GDM1 (cell line): Measurements from ENCODE around the gene MRPL10.

ENCODE experiments used
- DNase-seq: peaks from one replicate; lab custom pipeline; 2025; lab: John Stamatoyannopoulos, UW

MRPL10 gene

DNA sequence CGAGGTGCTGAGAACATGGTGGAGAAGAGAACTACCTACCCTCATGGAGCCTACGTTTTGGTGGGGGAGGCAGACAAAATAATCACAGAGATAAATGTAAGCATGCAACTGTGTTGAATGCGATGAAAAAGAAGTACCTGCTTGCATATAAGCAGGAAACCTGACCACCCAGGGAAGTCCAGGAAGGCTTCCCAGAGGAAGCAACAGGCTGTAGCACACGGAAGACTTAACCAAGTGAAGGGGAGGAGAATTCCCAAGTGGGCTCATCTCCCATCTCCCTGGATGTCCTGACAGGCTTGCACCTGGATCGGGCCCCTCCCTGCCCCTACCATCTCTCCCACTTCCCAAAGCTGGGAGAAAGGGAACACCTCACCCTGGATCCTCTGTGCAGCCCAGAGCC is 7.7 kb upstream of the MRPL10 start:
- DNase-seq = no peak

DNA sequence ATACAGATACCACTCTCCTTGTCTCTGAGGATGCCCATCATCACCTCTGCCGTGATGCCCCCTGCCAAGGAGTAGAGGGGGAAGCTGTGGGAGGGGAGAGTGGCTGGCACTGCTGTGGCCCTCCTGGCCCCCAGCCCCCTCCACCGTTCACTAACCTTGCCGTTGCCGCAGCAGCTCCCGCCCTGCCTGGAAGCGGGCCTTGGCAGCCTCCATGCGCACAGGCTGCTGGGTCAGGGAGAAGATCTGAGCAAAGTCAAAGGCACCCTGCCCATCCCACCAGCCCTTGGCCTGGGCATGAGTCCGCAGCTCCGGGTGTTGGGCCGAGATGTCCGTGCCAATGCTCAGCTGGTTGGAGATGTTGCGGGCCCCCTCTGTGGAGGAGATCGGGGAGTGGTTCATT is 7.3 kb upstream of the MRPL10 start:
- no peak for DNase-seq

DNA sequence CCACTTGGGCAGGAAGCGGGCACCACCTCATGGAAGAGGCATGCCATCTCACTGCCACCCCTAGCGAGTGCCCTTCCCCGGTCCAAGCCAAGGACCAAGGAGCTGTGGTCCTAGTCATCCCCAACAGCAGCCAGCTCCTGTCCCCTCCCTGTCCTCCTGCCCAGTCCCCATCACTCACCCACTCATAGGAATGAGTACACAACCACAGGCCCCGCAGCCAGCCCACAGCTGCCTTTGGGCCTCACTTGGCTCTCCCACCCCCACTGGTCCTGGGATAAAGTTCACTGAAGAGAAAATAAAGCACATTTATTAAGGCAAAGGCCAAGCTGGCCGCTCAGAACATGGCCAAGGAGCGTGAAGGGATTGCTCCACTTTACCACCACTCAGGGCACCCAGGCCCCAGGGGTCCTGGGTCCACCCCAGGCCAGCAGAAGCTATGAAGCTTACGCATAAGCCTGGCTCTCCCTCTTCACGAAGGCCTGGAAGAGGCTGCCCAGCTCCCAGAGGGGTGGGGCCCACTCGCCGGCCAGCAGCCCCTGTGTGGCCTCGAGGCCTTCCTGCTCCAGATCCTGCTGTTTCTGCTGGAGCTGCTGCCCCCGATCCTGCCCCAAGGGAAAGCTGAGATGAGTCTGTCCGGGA is 6.2 kb upstream of the MRPL10 start:
- DNase-seq = no peak

DNA sequence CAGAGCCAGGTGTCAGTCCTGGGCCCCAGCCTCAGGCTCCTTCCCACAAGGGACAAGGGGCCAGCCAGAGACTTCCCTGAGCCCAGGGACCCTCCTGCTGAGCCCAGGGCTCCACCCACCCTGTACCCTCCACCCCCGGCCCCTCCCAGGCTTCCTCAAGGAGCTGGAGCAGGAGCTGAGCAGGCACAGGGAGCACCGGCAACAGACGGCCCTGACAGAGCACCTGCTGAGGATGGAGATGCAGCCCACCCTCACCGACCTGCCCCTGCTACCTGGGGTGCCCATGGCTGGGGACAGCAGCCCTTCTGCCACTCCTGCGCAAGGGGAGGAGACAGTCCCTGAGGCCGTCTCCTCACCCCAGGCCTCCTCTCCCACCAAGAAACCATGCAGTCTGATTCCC is 5.3 kb upstream of the MRPL10 start:
- no peak for DNase-seq

DNA sequence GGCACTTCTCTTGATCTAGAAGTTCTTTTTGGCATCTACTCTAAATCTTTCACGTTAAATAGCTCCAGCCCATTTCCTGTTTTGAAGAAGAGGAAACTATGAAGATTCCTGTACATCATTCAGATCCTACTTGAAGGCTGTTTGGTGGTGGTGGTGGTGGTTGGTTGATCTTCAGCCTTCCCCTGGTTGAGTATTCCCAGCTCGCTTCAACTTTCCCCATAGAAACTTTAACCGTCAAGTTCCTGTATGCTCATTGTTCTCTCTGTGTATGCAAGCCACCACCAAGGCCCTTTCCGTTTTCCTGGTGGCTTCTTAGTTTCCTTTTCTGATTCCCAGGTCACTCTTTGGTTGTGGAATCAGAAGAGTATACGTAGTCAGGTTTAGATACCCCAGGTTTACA is 3.4 kb upstream of the MRPL10 start:
- no peak for DNase-seq

DNA sequence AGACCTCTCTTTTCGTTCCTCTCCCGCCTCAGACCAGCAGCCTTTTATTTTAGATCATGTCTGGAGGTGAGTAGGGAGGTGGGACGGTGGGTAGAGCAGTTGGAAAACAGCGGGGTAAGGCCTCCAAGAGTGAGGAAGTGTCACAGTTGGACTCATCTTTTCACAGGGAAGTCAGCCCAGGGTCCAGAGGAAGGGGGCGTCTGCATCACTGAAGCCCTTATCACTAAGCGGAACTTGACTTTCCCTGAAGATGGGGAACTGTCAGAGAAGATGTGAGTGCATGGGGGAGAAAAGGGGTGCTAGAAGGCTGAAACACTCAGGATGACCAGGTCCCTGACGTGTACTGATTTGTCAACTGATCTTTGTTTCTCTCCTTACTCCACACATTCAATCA is 590 bp upstream of the MRPL10 start:
- DNase-seq = no peak

DNA sequence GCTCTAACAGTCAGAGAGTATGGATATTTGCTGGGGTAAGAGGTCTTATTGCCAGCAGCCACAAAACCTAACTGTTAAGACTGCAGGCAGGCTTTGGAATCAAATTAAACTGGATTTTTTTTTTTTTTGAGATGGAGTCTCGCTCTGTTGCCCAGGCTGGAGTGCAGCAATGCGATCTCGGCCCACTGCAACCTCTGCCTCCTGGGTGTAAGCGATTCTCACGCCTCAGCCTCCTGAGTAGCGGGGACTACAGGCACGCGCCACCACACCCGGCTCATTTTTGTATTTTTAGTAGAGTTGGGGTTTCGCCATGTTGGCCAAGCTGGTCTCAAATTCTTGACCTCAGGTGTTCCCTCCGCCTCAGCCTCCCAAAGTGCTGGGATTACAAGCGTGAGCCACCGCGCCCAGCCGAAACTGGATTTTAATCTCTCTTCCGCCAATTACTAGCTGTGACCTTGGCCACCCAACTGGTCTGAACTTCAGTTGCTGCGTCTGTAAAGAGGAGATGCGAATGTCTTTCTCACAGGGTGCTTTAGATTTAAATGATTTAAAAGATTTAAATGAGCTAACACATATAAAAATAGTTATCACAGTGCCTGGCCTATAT is 842 bp downstream of the MRPL10 start:
- no peak for DNase-seq

DNA sequence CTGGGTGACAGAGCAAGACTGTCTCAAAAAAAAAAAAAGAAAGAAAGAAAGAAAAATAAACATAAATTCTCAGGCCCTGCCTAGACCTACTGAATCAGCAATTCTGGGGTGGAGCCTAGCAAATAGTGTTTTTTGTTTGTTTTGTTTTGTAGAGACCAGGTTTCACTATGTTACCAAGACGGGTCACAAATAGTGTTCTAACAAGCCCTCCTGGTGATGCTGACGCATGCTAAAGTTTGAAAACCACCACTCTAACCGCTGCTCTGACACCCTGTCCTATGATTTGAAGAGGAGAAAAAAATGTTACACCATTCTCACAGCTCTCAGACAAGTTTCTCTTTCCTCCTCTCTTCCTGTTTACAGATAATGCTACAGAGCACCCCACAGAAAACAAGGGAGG is 1.5 kb downstream of the MRPL10 start:
- DNase-seq = no peak

DNA sequence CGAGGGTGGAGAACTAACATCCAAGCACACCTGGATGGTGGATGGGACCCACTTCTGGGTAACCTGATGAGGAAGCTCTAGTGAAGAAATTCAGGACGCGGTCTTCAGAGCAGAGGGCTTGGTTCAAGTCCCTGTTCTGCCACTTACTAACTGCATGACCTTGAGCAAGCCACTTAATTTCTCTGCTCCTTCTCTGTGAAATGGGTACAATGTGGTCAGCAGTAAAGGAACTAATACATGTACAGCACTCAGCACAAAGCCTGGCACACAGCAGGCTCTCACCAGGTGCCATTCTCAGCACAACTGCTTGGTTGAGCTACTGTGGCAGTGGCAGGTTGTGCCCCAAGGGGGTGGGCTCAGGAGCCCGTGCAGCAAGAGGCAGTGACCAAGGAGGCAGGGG is 7.8 kb downstream of the MRPL10 start:
- DNase-seq = no peak

DNA sequence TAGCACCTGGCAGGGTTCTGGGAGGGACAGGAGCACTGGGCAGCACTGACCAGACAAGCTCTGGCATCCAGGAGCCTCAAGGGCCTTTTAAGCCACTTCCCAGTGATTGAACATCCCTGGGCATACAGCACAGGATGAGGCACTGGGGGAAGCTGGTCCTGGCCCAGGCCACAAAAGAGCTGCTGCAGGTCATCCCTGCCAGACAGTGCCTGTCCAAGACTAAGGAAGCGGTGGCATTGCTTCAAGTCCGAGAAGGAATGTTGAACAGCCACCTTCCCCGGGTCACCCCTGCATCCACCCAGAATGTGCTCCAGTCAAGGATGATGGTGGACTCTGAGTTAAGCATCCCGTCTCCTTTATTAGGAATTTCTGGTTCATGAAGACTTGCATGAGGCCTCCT is 8.6 kb downstream of the MRPL10 start:
- no peak for DNase-seq

DNA sequence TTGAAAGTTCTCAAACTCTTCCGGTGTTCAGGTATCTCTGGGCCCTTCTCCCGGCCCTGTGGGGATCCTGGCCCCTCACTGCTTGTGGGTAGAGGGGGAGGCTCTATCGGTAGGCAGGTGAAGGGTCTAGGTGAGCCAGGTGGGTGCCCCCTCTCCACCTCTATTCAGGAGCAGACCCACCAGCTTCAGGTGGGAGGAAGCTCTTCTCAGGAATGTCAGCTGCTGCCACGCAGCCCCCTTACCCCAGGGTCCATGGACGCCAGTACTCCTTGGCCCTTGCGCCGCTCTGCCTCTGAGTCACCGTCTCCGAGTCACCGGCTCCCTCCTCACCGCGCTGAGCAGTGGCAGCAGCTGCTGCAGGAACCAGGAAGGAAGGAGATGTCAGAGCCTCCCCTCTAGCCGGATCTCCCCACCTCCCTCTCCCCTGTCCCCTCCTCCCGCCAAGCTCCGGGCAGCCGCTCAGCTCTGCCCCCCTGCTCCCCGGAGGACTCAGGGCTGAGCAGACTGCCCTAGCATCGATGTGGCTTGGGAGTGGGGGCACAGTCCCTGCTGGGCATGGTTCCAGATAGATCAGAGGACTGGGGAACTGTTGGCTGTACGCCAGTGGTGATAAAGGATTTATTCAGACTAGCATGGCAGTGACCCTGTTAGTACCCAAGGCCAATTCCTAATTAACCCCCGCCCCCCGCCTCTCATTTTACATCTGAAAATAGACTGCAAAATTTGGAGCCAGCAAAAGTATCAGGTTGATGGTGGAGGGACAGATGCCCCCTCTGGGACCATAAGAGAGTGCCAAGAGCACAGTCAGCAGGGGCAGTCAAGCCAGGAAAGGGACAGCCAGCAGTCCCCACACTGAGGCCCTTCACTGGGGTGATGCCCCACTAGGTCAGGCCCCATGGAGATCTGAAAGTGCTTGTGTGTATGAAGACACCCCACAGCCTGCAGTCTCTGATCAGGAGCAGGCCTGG is 9.6 kb downstream of the MRPL10 start, which contains the start of gene OSBPL7:
TSS of gene OSBPL7 (minus strand) at position 371 of the 968 bp plus-strand sequence. CDS start 1,516 bp downstream, outside the sequence.
- peak; percentile 80 for DNase-seq

DNA sequence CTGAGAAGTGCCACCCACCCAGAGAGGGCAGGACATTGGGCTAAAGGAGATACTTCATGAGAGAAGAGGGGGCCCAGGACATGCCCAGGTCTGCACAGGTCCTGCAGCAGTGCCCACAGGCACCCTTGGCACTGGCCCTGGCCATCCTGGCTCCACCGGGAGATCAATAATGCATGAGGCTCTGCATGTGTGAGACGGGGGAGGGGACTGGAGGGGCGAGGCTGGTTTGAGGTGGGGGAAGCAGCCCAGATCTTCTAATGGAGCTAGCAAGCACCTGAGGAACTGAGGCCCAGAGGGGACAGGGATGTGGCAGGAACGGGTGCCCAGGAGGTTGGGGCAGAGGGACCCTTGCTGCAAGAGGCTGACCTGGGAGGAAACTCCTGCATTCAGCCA is 10.3 kb downstream of the MRPL10 start:
- no peak for DNase-seq

DNA sequence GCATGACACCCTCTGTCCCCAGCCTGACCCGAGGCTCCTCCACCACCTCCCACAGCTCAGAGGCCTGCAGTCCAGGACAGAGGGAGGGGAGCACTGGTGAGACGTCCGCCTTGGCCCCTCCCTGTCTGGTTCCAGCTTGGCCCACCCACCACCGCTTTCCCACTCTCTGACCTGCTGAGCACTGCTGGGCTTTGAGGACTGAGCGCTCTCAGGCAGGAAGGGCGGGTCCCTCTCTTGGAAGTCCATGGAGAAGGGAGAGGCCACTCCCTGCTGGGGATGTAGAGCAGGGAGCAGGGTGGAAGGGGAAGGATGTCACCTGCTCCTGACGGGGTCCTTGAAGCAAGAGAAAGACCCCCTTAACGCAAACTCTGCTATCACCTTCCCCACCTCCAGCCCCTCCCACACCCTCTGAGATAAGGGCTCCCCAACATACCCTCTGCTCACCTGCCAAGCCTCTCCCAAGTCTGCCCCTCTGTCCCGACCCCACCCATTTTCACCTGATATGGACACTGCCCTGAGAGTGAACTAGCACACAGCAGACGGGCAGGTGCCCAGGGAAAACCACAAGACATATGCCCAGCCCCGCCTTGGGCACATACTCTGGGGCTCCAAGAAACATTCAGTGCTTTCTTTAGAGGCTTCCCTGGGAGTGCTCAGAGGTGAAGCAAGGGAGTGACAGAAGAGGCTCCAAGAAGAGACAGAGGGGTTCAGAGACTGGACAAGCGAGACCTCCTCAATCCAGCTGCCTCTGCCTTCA is 11.1 kb downstream of the MRPL10 start:
- DNase-seq = no peak

DNA sequence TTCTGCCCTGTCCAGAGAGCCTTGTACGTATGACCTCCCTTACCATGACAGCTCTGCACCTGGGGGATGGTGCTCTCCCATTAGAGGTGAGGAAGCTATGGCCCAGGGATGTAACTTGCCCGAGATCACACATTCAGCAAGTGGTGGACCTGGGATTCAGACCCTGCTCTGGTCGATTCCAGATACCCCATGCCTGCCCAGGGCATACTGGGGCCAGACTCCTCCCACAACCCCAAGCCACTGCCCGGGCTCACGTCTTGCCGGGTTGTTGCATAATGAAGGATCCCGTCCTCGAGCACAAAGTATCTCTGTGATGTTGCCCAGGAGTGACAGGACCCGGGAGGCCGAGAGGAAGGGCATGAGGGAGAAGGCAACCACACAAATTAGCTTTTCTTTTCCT is 11.9 kb downstream of the MRPL10 start:
- no peak for DNase-seq

DNA sequence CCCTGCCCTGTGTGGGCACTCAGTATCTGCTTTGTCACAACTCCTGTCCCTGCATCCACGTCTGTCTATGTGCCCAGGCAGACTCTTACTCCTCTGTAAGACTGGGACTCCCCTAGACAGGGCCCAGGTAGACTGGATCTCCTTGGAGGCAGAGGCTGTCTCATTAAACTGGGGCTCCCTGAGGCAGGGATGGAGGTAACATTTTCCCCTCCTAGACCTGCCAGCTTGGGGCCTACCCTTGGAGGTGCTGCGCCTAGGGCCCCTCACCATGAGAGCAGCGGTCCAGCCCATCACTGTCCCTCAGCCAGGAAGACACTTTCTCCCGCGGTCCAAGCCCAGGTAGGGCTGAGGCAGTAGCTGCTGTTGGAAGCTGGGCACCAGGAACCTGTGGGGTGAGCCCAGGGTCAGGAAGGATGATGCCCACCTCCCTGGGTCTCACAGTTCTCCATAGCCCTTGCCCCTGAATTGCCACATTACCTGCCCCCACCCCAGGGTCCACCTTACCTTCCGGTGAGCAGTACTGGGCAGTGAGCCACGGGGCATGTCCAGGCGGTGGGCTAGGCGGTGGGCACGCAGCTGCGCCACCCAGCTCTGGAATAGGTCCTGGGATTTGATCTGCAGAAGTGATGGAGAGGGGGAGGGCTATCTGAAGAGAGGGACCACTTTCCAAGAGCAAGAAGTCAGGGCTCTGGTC is 13.2 kb downstream of the MRPL10 start:
- DNase-seq = no peak

DNA sequence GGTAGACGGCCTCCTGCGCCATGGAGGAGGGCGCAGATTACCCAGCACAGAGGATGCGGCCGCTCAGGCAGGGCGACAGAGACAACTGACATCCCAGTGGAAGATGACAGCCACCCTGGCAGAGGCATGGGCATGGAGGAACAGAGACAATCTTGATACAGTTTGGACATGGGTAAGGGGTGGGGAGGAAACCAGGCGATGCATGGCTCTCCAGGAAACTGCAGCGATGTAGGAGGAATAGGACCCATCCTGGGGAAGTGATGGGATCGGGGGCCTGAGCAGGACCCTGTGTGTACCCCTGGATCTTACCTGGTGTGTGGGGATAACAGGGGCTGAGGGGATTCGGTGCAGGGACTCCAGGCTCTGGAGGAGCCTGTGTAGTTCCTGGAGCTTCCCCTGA is 14.4 kb downstream of the MRPL10 start:
- DNase-seq = no peak

DNA sequence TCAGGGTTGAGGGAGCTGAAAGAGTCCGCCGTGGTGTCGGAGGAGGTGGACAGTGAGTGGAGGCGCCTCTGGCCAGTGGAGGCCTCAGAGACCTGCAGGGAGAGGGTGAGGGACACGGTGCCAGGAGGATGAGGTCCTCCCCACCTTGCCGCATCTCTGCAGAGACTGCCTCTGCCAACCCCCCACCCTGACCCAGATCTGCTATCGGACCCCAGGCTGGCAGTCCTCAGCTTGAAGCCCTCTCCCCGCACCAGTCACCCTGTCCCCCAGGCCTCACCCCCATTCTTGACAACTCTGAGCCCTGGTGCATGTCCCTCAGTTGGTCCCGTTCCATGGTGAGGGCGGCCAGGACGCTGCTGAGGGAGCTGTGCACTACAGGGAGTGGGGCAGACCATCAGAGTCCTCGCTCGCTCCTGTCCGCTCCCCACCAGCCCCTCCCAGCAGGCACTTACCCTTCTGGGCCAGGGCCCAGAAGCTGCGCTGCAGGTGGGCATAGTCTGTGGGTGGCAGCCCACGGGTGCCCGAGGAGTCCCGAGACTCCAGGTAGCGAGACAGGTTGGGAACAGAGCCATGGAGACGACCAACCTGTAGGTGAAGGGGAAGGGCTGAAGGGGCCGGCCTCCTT is 15.1 kb downstream of the MRPL10 start:
- DNase-seq = no peak

DNA sequence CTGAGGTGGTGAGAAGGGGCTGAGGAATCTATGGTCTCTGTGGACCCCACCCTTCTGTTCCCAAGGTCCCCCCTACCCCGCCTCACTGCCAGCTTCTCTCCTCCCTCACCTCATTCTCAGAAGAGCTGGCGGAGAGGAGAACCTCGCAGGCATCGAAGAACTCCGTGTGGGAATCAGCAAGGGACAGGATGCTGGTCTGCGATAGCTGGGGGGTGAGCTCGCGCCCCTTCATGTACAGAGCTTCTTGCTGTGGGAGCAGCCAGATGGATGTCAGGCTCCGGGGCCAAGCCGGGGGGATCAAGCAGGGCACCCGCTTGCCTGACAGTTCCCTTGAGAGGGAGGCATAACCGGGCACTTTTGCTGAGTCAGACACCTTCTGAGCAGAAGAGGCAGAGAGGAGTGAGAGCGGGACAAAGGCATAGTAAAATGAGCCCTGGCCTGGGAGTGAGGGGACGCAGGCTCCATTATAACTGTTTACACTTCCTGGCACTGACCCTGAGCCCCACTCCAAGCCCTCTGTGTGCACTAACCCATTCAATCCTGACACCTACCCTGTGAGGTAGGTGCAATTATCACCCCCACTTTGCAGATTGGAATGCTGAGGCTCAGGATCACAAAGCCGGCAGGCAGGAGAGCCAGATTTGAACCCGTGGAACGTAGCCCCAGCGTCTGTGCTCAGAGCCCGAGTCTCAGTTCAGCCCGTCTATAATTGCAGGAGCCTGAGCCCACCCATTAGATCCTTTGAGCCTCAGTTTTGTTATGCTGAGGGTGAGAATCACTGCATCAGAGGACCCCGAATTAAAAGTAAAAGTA is 16.0 kb downstream of the MRPL10 start:
- no peak for DNase-seq

DNA sequence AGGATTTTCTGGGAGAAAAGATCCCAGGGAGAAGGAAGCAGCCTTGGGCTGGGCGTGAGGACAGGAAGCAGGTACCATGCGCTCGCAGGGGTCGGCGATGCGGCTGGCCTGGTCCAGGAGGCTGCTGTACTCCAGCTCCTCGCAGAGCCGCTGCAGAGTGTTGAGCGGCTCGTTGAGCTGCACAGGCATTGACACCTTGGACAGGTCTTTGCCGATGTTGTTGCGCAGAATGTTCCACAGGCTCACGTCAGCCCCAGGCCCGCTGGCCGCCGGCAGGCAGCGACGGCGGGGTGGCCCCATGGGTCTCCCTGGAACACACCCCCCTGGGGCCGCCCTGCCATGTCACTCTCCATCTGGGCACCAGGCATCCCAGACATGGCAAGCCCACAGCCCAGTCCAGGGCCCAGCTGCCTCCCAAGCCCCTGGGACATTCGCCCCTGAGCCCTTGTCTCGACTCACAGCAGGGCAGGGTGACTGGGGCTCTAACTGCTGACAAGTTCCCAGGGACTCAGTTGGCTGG is 17.8 kb downstream of the MRPL10 start:
- DNase-seq = no peak

DNA sequence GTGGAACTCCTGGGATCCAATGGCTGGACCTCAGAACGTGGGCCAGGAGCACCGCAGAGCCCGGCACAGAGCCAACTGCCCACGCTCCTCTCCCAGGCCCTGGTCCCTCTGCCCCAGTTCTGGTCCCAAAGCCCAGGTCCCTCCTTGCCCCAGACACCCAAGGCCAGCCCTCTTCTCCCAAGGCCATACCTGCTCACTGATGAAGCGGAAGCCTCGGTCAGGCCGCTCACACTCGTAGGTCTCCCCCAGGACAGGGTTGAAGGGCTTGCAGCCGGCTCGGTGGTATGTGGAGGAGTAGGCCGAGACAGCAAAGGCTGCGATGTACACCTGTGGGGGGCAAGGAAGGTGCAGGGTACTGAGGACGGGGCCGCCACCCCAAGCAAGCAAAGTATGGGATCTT is 18.3 kb downstream of the MRPL10 start:
- DNase-seq = no peak
